Muscle of back (tissue), 13 donors: ENCODE measurements around the gene ZNF253. TPM values are rescaled to one million over a fixed set of nuclear protein-coding genes. Genes with fewer than 3 reads are reported as not detected.
"Not testable (repeated sequence)": the region's sequence is repeated elsewhere in the genome, so short reads cannot be mapped to it uniquely, and the experiment has no call there.

ENCODE experiments used
- DNase-seq, 3 donors: peaks; one replicate each; pipeline versions ENCODE4 v3.0.0 to v3.0.0-alpha.2; 2013
- long read RNA-seq, 9 donors: transcript quantifications; one replicate each; lab custom pipeline, GENCODE V29; 2026
- polyA plus RNA-seq, 10 donors: library from polyadenylated mRNA; unstranded; fragments of 120-200 nt; gene quantifications; one replicate each; pipeline ENCODE4 v1.2.1, GENCODE V29; 2013; ENCODE audit not compliant: insufficient read length in 10 of 10

ZNF253 gene
- 10 to 100 TPM; 11.3 to 18.4 (median 12.6) TPM for polyA plus RNA-seq
- long read RNA-seq, donor 1, partial matches to known transcripts: 0 of 4 reads
- long read RNA-seq, donor 1, other reads (novel, unspliced or antisense): 0 of 4 reads
- long read RNA-seq, donor 2, partial matches to known transcripts: 0 of 1 reads
- long read RNA-seq, donor 2, other reads (novel, unspliced or antisense): 0 of 1 reads
- long read RNA-seq, donor 3: 0 reads
- long read RNA-seq, donor 4, partial matches to known transcripts: 0 of 2 reads
- long read RNA-seq, donor 4, other reads (novel, unspliced or antisense): 0 of 2 reads
- long read RNA-seq, donor 5, partial matches to known transcripts: 0 of 3 reads
- long read RNA-seq, donor 5, other reads (novel, unspliced or antisense): 0 of 3 reads
- long read RNA-seq, donor 6, partial matches to known transcripts: 0 of 6 reads
- long read RNA-seq, donor 6, other reads (novel, unspliced or antisense): 0 of 6 reads
- long read RNA-seq, donor 7, partial matches to known transcripts: 0 of 4 reads
- long read RNA-seq, donor 7, other reads (novel, unspliced or antisense): 0 of 4 reads
- long read RNA-seq, donor 8, partial matches to known transcripts: 0 of 2 reads
- long read RNA-seq, donor 8, other reads (novel, unspliced or antisense): 0 of 2 reads
- long read RNA-seq, donor 9, partial matches to known transcripts: 0 of 3 reads
- long read RNA-seq, donor 9, other reads (novel, unspliced or antisense): 0 of 3 reads

- DNase-seq: peak; percentile 96 to 98 (median 97)
Measured at GRCh38 chr19:19865750-19866610, at the start of gene ZNF253. Gene ZNF253, plus strand, starts transcription at chr19:19865882. Its CDS starts 115 bp downstream, at chr19:19865997.

- DNase-seq: peak in 2 of 3 donors; percentile 3 to 8
Measured at GRCh38 chr19:19816679-19817078, 49.0 kb upstream of the ZNF253 start.

GRCh38 chr19:19817357-19817756 lies 48.3 kb upstream of the ZNF253 start:
- DNase-seq: no peak

- DNase-seq: peak in 1 of 3 donors; percentile 7
Measured at GRCh38 chr19:19820774-19821320, 44.8 kb upstream of the ZNF253 start.

DNA sequence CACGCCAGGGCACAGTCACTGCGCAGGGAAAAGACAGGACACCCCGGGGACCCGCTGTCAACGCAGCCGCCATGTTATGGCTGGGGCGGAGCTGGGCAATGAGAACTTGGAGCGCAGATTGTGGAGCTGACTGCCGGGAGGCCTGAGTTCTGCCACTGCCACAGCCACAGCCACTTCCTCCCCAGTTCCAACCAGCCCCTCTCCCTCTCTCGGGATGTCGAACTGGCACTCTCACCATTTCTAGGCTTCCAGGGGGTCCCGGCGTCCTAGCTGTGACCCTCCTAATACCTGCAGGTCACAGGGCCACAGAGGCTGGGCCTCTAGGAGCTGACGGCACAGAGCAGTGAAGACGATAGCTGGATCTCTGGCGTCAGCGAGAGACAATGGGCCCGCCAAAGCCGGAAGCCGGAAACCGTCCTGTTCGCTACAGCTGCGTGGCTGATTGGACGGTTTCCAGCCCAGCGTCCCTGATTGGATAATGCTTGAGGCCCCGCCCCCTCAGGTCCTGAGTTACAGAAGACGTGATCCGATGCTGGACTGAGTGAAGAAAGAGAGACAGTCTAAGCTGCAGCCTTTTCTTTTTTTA lies 44.2 kb upstream of the ZNF253 start, which contains the start of gene ZNF506:
Gene ZNF506, minus strand, starts transcription at position 385 of the 586 bp plus-strand sequence. Its CDS starts 147 bp downstream, at position 238.
- peak; percentile 98 to 99 (median 99) for DNase-seq

- DNase-seq: peak in 2 of 3 donors; percentile 24 to 54
Measured at GRCh38 chr19:19821976-19822375, 43.7 kb upstream of the ZNF253 start.

GRCh38 chr19:19823916-19824315 lies 41.8 kb upstream of the ZNF253 start:
- DNase-seq: no peak

DNA sequence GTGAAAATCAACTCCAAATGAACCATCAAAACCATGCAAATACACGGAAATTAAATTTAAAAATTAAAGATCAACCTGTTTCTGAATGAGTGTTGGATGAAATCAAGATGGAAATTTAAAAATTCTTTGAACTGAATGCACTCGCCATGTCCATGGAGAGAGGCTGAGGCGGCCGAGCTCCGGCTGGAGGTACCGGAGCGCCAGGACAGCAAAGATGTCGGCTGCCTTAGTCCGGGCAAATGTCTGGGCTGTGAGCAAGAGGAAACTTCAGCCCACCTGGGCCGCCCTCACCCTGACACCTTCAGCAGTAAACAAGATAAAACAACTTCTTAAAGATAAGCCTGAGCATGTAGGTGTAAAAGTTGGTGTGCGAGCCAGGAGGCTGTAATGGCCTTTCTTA lies 38.8 kb upstream of the ZNF253 start:
- DNase-seq: no peak

DNA sequence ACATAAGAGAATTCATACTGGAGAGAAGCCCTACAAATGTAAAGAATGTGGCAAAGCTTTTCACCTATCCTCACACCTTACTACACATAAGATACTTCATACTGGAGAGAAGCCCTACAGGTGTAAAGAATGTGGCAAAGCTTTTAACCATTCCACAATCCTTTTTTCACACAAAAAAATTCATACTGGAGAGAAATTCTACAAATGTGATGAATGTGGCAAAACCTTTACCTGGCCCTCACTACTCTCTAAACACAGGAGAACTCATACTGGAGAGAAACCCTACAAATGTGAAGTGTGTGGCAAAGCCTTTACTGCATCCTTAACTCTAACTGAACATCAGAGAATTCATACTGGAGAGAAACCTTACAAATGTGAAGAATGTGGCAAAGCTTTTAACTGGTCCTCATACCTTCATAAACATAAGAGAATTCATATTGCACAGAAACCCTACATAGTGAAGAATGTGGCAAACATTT lies 30.1 kb upstream of the ZNF253 start:
- DNase-seq: no peak

DNA sequence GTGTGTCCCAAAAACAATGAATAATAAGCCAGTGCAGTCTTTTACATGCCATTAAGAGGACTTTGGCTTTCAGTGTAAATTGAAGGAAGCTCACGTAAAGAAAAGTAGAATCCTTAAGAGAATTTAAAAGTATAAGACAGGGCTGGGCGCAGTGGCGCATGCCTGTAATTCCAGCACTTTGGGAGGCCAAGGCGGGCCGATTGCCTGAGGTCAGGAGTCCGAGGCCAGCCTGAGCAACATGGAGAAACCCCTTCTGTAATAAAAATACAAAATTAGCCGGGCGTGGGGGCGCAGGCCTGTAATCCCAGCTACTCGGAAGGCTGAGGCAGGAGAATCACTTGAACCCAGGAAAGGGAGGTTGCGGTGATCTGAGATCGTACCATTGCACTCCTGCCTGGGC lies 17.9 kb upstream of the ZNF253 start:
- no peak for DNase-seq

DNA sequence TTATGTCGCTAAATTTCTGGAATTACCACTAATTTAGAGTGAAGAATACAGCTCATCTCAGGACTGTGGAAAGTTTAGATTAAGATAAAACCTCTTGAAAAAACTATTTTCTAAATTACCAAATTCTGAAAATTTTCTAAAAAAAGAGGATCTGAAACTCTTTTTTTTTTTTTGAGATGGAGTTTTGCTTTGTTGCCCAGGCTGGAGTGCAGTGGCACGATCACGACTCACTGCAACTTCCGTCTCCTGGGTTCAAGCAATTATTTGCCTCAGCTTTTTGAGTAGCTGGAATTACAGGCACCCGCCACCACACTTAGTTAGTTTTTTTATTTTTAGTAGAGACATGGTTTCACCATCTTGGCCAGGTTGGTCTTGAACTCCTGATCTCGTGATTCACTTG lies 16.6 kb upstream of the ZNF253 start:
- no peak for DNase-seq

DNA sequence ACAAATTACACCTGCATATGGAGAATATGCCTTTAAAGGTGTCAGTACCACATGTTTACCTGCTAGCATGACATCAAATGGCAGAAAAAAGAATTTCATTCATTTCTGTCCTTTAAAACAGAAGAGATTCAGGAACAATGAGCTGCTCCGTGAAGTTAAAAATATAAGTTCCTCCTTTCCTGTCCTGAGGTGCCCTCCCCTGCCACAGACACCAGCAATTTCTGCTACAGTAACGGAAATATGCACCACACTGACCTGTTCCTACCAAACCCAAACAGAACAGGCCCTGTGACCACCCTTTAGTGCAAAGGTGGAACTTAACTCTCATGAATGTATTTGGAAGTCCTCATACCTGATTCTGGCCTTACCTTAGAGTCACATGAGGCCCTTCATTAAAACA lies 13.9 kb upstream of the ZNF253 start:
- not testable (repeated sequence) for DNase-seq

DNA sequence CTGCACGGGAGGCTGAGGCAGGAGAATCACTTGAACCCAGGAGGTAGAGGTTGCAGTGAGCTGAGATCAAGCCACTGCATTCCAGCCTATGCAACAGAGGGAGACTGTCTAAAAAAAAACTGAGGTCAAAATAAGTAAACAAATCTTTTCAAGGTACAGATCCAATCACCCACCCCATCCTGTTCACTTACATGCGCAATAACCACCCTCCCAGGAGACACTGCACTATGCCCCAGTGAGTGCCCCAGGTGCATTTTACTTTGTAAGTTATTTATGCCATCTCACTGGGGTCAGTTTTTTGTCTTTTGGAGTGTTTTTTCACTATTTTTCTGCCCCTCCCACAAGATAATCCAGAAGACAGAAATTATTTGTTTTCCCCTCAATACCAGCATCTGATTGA lies 6.9 kb upstream of the ZNF253 start:
- DNase-seq: no peak

- peak in 2 of 3 donors; percentile 47 to 56 for DNase-seq
Measured at GRCh38 chr19:19860756-19861390, 4.8 kb upstream of the ZNF253 start.

- peak; percentile 9 to 59 (median 17) for DNase-seq
Measured at GRCh38 chr19:19866611-19867248, 1.0 kb downstream of the ZNF253 start.

DNA sequence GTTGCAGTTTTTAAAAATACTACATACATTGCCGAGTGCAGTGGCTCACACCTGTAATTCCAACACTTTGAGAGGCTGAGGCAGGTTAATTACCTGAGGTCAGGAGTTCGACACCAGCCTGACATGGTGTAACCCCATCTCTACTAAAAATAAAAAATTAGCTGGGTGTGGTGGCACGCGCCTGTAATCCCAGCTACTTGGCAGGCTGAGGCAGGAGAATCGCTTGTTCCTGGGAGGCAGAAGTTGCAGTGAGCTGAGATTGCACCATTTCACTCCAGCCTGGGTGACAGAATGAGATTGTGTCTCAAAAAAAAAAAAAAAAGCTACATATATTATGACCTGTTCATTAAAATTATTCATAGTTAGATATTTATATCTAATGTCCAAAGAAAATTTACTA lies 4.4 kb downstream of the ZNF253 start:
- not testable (repeated sequence) for DNase-seq

DNA sequence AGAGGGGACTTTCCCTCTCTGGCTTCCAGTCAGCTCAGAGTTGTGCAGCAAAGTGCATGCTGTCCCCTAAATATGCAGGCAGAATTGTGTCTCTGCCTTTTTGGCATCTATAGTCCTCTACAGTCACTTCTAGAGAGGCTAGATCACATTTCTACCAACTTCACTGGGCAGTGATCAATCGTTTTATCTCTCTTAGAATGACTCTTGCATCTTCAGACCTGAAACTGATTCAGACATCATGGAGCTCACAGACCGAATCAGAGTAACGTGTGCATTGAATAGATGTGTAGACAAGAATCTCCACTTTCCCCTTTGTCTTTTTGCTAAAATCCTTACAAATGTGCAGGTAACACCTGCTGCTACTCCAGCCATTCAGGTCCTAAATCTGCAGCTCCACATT lies 6.2 kb downstream of the ZNF253 start:
- no peak for DNase-seq

DNA sequence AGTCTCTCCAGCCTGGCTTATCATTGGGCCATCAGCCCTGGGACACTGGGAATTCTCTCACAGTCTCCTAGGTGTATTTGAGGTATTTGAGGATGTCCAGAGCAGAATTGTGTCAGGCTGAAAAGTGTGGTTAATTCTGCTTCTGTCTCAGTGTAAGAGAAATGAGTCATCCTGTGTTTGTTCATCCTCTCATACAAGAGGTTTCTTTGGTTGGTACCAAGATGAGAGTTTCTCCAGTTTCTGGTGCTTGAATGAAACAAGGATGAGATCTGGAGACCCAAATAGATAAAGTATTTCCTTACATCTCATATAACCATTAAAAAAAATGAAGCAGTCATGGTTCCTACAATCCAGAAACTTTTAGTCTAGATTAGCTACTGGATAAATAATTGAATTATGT lies 7.7 kb downstream of the ZNF253 start:
- no peak for DNase-seq

DNA sequence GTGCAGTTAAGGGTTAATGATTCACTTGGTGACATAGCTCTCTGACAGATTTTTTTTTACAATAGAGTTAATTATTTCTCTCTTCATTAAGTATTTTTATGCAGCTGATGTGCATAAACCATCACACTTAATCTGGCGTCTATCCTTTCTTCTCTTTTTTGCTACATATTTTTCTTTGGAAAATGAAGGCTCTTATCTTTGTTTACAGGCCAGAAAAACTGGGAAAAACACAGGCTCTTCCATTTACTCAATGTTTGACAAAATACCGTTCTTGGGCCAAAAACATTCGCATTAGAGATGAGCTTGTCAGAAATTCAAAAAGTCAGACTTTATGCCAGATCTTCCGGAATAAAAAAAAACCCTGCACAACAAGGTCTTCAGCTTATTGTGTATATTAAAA lies 12.0 kb downstream of the ZNF253 start:
- no peak for DNase-seq

DNA sequence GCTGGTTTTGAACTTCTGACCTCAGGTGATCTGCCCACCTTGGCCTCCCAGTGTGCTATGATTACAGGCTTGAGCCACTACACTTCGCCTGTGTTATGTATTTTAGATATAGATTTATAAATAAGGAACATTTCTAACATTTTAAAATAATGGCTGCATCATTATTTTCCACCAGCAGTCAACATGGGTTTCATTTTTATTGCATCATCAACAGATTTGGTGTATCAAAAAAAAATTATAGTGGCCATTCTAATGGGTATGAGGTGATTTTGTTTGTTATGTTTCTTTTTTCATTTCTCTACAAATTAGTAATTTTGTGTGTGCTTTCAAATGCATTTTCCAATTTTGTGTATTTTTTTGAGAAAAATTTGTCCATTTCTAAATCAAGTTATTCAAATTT lies 18.9 kb downstream of the ZNF253 start:
- no peak for DNase-seq
